Tibial artery (tissue), 4 donors: ENCODE measurements around the gene ANXA8L1.
A peak's percentile ranks its signal among the peaks of the same experiment; 100 is the strongest.
"Not testable (repeated sequence)": the region's sequence is repeated elsewhere in the genome, so short reads cannot be mapped to it uniquely, and the experiment has no call there.

ENCODE experiments used
- DNase-seq, 2 donors: peaks; one replicate each; pipeline ENCODE4 v3.0.0-alpha.2; 2019
- H3K27ac ChIP-seq, 2 donors: fragments of 200-600 bp; sonication (generic) in 1 of 2; 1 replicate in 1 of 2; 2 replicates in 1 of 2; pipeline ENCODE4 v1.5.1; 2018 to 2019; ENCODE audit warnings: mild to moderate bottlenecking in 1 of 2
- H3K27me3 ChIP-seq, 2 donors: fragments of 200-600 bp; sonication (generic) in 1 of 2; one replicate each; pipeline versions ENCODE4 v1.5.1 to v1.6.0; 2016 to 2019
- H3K36me3 ChIP-seq, 3 donors: fragments of 200-600 bp; sonication (generic) in 2 of 3; one replicate each; pipeline ENCODE4 v1.5.1; 2016 to 2019; ENCODE audit warnings: mild to moderate bottlenecking in 2 of 3
- H3K4me1 ChIP-seq, 4 donors: fragments of 200-600 bp; sonication (generic) in 2 of 4; 1 replicate in 3 of 4; 2 replicates in 1 of 4; pipeline ENCODE4 v1.5.1; 2016 to 2019
- H3K4me3 ChIP-seq, 2 donors: fragments of 200-600 bp; sonication (generic) in 1 of 2; 1 replicate in 1 of 2; 2 replicates in 1 of 2; pipeline ENCODE4 v1.5.1; 2018 to 2019; ENCODE audit warnings: mild to moderate bottlenecking in 2 of 2
- H3K9me3 ChIP-seq, 3 donors: fragments of 200-600 bp; sonication (generic) in 1 of 3; one replicate each; pipeline ENCODE4 v1.5.1; 2016 to 2019
- intact Hi-C: fragments of 100-400 bp; cut with DNase I; formaldehyde crosslinking; loops from one replicate; pipeline ENCODE4 v1.15.0; 2023; ENCODE audit warnings: low total_unique reads

Gene ANXA8L1

DNA sequence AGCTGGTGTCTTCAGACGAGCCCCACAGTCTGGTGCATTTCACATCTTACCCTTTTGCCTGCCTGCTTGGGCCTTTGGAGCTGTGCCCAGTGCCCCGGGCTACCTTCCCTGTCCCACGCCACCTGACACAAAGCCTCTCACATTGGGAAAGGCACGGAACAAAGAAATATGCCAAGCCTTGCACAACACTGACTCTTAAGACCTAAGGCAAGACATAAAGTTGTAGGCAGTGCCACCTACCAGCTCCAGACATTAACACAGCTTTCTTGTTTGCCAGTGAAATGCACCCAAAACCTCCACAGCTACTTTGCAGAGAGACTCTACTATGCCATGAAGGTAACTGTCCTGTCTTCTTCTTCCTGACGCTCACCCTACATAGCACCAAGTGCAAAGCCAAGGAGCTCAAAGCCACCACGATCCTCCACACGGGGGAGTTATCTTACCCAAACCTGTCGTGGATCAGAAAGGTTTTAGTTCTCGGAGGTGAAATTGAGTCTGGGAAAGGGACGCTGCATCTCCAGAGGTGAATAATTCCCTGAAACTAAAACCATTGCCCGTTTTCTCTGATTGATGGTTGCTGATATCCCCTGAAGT lies 11.8 kb downstream of the ANXA8L1 start:
- H3K27ac ChIP-seq, DNase-seq, H3K4me3 ChIP-seq, intact Hi-C loops, H3K27me3 ChIP-seq, H3K9me3 ChIP-seq, H3K36me3 ChIP-seq, H3K4me1 ChIP-seq: not testable (repeated sequence)

DNA sequence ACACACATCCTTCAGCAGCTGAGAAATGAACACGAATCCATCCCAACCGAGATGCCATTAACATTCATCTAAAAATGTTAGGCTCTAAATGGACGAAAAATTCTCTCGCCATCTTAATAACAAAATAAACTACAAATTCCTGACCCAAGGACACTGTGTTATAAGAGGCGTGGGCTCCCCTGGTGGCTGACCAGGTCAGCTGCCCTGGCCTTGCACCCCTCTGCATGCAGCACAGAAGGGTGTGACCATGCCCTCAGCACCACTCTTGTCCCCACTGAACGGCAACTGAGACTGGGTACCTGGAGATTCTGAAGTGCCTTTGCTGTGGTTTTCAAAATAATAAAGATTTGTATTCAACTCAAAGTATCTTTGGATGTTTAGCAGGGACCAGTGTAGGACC lies 15.8 kb downstream of the ANXA8L1 start:
- H3K4me3 ChIP-seq, DNase-seq, H3K36me3 ChIP-seq, H3K27me3 ChIP-seq, intact Hi-C loops, H3K27ac ChIP-seq, H3K9me3 ChIP-seq, H3K4me1 ChIP-seq: not testable (repeated sequence)

DNA sequence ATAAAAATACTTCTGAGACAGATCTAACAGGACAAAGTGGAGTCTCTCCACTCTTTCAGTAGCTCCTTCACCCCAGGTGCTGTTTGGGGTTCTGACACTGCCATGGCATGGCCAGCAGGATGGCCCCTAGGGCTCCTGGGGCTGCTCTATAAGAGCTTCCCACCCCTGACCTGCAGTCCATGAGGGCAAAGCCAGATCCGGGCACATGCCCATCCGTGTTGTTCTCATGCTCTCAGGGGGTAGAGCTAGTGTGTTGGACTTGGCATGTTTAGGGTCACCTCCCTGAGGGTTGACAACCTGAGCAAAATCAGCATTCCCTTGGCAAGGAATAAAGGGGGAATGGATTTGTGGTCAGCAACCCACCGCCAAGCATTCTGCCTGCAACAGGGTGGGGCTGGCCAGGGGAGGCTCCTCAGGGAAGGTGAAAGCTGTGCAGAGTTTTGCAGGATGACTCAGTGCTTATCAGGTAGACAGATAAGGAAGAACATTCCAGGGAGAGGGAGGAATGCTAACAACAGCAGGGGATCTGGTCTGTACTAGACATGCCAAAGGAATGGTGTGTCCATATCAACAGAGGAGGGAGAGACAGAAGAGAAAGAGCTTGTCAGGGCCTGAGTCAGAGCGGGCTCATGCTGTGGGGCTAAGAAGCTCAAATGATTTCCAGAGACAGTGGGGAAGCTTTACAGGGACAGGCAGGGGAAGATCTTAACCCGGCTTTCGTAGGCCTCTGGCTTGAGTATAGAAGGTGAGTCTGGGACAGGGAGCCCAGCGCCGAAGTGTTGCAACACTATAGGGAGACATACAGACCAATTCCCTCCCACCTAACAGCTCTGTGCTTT lies 21.1 kb downstream of the ANXA8L1 start:
- H3K4me1 ChIP-seq, H3K36me3 ChIP-seq, H3K27ac ChIP-seq, H3K27me3 ChIP-seq, H3K9me3 ChIP-seq, intact Hi-C loops, H3K4me3 ChIP-seq, DNase-seq: not testable (repeated sequence)

DNA sequence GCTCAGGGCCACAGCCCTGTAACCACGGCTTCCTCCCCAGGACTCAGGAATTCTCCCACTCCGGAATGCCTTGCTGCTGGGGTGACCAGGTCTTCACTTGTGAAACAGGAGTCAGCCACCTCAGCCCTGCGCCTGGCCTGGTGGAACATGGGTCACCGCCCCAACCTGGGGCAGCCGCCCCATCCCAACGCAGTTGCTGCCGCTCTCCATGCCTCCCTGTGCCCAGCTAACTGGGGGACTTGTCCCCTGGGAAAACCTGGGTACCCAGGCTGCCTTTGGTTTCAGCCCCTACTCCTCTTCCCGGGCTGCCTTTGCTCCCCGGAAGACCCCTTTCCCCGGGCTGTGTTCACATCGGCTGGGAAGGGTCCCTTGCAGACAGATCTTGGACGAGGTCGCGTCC lies 22.2 kb downstream of the ANXA8L1 start:
- H3K4me1 ChIP-seq, H3K27me3 ChIP-seq, H3K27ac ChIP-seq, intact Hi-C loops, H3K36me3 ChIP-seq, H3K9me3 ChIP-seq, DNase-seq, H3K4me3 ChIP-seq: not testable (repeated sequence)

DNA sequence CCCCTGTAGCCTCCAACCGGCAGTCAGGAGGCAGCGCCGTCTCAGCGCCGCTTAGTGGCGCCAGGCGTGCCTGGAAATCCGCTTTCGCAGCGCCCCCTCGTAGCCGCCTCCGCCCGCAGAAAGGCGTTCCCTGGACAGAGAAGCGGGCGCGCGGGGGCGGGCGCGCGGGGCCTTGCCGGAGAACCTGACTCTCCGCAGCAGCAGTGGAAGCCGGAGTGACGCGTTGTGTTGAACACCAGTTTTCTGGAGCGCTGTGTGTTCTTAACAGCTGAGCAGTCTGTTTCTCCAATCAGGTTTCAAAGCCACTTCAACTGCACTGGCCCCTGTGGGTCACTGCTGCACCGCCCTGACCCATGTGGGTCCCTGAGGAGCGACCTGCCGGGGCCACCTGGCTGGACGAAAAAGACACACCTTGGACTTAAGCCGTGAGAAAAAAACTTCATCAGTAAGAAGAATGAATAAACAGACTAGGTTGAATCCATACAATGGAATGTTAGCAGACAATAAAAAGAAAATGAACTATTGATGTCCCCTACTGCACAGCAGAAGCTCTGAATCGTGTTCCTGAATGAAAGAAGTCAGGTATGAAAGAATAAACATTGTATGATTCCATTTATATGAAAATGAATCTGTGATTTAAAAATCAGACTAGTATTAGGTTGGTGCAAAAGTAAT lies 22.8 kb downstream of the ANXA8L1 start:
- DNase-seq, intact Hi-C loops, H3K4me1 ChIP-seq, H3K36me3 ChIP-seq, H3K9me3 ChIP-seq, H3K27me3 ChIP-seq, H3K27ac ChIP-seq: not testable (repeated sequence)
- peak overlapping the region; percentile 32 to 44 for H3K4me3 ChIP-seq

DNA sequence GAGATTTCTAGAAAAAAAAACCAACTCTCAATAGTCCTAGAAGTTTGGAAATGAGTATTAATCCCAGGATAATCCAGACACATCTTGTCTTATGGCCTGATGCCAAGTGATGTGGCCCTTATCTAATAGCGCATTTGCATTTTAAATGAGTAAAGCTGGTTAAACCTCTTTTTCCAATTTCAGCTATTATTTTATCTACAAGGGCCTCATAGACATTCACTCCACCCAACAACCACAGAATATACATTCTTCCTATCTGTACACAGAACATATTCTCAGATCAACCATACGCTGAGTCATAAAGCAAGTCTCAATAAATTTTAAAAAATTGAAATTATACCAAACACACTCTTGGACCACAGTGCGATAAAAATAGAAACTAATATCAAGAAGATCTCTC lies 34.0 kb downstream of the ANXA8L1 start:
- H3K4me3 ChIP-seq, H3K9me3 ChIP-seq, intact Hi-C loops, H3K27me3 ChIP-seq, DNase-seq, H3K27ac ChIP-seq, H3K36me3 ChIP-seq, H3K4me1 ChIP-seq: not testable (repeated sequence)

DNA sequence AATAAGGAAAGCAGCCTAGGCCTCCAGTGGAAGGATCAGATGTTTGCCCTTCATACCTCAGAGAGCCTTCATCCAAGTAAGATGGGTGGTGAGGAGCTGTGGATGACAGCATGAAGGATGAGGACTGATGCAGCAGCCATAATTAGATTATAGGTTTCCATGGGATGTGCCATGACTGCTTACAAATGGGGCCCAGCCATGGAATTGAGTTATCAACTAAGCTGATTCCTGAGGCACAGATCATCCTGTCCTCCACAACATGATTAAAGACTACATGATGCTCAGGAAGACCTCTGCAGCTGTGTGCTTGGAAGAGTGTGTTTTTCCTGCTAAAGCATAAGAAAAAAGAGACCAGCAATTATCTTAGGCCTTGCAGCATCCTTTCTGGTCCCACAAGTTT lies 35.5 kb downstream of the ANXA8L1 start:
- intact Hi-C loops, H3K4me3 ChIP-seq, H3K4me1 ChIP-seq, DNase-seq, H3K27me3 ChIP-seq, H3K36me3 ChIP-seq, H3K9me3 ChIP-seq, H3K27ac ChIP-seq: not testable (repeated sequence)

DNA sequence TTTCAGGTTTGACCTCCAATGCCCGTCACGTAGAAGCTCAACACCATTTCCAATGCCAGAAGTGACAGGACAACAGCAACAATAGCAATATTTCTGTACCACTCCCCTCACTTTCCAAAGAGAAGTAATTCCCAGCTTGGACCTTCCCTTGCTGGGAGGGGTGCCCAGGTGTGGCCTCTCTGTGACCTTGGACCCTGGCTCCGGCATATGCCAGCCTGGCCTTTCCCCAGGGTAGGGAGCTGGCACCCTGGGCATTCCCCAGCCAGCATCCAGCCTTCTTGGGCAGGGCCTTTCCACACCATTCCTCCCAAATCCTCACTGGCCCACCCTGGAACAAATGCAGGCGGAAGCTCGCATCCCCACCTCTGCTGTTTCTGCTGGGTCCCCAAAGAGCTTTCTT lies 37.1 kb downstream of the ANXA8L1 start:
- H3K4me1 ChIP-seq, H3K27me3 ChIP-seq: not testable (repeated sequence)

DNA sequence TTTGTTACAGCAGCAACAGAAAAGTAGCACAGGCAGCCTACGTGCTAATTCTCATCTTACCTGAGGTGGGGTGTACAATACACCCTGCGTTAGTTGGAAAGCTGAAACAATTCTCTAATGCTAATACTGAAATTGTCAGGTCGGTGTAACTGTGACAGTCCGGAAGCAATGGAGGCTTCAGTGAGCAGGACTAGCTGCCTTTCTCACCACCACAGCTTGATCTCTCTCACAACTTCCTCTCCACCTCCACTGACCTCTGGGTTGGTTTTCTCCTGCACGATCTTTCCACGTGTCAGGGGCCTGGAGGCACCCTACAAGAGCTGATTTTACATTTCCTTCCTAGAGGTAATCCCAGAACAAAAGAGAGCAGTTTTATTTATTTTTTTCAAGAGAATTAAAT lies 39.7 kb downstream of the ANXA8L1 start:
- H3K36me3 ChIP-seq, DNase-seq, H3K4me1 ChIP-seq, intact Hi-C loops, H3K27ac ChIP-seq, H3K4me3 ChIP-seq, H3K9me3 ChIP-seq, H3K27me3 ChIP-seq: not testable (repeated sequence)

More for the DNA sequence above, 37.1 kb downstream of the ANXA8L1 start:
- DNase-seq, H3K27ac ChIP-seq, H3K36me3 ChIP-seq, H3K4me3 ChIP-seq, H3K9me3 ChIP-seq, intact Hi-C loops: not testable (repeated sequence)

DNA sequence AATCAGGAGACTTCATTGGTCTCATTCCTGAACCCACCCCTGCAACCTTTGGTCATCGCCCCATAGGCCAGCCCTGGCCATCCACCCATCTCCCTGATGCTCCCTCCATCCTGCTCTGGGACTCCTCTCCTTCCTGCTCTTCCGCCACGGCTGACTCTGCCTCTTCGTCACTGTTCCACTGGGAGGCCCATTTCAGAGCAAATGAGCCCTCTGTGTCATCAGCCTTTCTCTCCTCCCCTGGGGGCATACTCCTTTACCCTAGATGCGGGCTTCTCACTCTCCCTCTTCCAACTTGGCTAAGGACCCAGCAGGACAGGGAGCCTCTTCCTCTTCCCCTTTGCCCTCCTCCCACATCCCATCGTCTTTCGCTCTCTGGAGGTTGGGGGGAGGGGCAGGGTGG lies 42.7 kb downstream of the ANXA8L1 start:
- H3K27me3 ChIP-seq, DNase-seq, H3K36me3 ChIP-seq, H3K4me1 ChIP-seq, H3K4me3 ChIP-seq, H3K27ac ChIP-seq, intact Hi-C loops, H3K9me3 ChIP-seq: not testable (repeated sequence)

DNA sequence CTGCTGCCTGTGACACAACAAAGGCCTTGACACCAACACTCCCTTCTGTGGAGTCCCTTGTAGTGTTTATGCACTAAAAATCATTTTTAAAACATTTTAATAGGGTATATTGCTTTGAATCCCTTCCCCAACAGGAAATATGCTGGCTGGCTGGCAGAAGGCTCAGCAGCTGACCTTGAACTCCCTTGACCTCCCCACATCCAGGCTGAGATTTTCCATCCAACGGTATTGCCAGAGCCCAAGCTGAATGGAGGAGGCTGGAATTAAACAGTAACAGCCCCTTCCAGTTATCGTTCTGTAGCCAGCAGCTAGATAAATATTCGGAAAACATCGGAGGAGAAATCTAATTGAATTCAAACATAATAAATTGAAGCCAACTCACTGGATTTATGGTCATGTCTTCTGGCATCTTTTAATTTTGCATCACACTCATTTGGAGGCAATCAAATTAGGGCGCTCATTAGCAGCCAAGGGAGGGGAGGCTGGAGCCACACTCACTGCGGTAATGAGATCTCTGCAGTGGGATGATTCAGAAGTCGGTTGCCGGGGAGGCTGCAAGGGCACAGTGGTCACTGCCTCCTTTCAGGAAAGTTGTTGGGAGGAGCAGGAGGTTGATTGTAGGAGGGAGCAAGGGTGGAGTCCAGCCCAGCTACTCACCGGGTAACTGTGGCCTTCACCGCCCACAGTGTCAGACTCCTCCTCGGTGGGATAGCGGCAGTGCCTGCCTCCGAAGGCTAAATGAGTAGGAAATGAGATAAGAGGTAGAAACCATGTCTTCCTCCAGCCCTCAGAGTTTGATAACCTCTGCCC lies 44.2 kb downstream of the ANXA8L1 start:
- H3K4me1 ChIP-seq, H3K4me3 ChIP-seq, H3K27ac ChIP-seq, H3K36me3 ChIP-seq, H3K27me3 ChIP-seq, DNase-seq, intact Hi-C loops, H3K9me3 ChIP-seq: not testable (repeated sequence)

DNA sequence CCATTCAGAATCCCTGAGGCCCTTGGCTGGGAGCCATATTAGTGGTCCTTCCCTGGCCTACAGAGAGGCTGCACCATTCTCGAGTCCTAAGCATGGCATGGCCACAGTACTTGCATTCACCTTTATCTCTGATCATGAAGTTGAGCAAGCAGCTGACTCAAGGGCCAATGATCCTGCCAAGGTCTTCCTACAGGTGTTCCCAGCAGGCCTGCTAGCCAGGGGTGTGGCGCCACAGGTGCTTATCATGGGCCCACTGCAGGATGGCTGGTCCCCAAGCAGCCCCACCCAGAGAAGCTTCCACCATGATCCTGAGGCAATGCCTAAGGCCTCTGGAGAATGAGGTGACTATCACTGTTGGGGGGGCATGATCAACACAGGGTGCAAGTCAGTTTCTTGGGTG lies 48.0 kb downstream of the ANXA8L1 start:
- H3K9me3 ChIP-seq, DNase-seq, H3K36me3 ChIP-seq, intact Hi-C loops, H3K27me3 ChIP-seq, H3K4me1 ChIP-seq, H3K27ac ChIP-seq, H3K4me3 ChIP-seq: not testable (repeated sequence)

DNA sequence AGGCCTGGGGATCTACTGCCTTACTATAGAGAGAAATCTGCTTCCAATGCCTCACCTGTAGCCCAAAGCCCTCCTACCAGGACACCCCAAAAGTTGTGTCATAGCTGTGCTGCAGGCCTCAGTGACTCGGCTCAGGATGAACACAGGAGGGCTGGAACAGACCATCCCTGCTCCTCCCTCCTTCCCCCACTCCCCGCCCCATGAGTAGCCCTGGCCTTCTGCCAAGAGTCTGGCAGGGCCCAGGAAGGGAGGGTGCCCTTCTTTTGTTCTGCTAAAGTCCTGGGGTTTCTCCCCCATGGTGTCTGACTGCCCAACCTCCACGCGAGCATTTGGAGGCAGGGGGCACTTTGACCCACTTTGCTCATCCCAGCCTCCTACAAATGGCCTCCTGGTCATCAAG lies 65.4 kb downstream of the ANXA8L1 start:
- H3K9me3 ChIP-seq, H3K27me3 ChIP-seq, DNase-seq, H3K27ac ChIP-seq, H3K4me3 ChIP-seq, H3K4me1 ChIP-seq, H3K36me3 ChIP-seq, intact Hi-C loops: not testable (repeated sequence)
